GM12801 (cell line): ENCODE data around the gene TSKU.

Experiments used
- CTCF ChIP-seq: IDR thresholded peaks from one replicate; pipeline ENCODE4 v1.5.1; 2011; ENCODE audit warnings: control low read depth; ENCODE audit not compliant: insufficient read length; ENCODE audit errors: extremely low read depth

Gene TSKU

GRCh38 chr11:76793391-76794291 is 10.5 kb downstream of the TSKU start:
- no peak for TF ChIP-seq CTCF

DNA sequence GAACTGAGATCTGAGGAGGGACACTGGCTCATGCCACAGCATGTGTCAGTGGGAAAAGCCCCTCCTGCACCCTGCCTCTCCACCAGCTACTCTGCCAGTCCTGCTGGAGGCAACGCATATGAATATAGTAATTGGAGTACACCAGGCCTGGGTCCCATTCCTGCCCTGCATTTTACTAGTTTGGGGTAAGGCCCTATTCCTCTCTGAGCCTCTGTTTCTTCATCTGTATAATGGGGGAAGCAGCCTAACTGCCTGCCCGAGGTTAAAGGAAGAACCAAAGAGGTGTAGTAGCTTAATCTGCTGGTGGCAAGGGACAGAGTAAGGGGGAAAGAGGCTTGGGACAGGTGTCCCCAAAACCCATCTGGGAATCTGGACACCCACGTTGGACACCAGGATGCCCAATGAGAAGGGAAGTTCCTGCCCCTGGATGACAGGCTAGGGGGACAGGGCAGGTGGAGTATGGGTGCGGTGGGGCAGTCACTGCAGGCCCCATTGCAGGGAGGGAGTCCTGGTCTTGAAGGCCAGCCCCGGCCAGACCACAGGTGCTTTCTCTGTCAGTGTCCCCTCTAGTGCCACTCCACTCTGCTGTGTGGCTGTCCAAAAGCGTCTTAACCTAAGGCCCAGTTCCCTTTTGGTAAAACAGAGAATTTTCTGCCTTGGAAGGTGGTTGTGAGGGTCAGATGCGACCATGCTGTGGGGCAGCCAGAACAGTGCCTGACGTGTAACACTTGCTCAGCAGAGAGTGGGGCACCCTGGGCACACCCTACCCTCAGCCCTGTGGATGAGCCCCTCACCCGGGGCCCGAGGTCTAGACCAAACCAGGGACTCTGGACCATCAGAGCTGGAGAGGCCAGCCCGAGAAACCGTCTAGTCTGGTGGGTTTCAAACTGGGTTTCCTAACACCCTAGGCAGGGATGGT is 11.5 kb downstream of the TSKU start:
- TF ChIP-seq CTCF = no peak

DNA sequence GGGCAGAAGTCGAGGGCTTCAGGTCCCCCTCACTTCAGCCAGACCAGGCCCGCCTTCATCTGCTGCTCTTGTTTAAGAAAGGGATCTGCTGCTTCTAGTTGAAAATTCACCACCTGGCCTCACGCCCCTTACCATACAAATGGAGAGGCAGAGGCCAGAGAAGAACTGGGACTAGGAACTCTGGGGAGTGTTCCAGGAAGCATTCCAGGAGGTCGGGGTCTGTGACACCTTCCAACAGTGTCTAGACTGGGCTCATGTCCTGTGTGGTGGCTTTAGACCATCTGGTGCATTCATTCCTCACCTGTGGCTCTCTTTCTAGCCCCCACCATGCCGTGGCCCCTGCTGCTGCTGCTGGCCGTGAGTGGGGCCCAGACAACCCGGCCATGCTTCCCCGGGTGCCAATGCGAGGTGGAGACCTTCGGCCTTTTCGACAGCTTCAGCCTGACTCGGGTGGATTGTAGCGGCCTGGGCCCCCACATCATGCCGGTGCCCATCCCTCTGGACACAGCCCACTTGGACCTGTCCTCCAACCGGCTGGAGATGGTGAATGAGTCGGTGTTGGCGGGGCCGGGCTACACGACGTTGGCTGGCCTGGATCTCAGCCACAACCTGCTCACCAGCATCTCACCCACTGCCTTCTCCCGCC is 12.3 kb downstream of the TSKU start:
- TF ChIP-seq CTCF = no peak

DNA sequence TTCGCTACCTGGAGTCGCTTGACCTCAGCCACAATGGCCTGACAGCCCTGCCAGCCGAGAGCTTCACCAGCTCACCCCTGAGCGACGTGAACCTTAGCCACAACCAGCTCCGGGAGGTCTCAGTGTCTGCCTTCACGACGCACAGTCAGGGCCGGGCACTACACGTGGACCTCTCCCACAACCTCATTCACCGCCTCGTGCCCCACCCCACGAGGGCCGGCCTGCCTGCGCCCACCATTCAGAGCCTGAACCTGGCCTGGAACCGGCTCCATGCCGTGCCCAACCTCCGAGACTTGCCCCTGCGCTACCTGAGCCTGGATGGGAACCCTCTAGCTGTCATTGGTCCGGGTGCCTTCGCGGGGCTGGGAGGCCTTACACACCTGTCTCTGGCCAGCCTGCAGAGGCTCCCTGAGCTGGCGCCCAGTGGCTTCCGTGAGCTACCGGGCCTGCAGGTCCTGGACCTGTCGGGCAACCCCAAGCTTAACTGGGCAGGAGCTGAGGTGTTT is 12.8 kb downstream of the TSKU start:
- TF ChIP-seq CTCF = no peak

DNA sequence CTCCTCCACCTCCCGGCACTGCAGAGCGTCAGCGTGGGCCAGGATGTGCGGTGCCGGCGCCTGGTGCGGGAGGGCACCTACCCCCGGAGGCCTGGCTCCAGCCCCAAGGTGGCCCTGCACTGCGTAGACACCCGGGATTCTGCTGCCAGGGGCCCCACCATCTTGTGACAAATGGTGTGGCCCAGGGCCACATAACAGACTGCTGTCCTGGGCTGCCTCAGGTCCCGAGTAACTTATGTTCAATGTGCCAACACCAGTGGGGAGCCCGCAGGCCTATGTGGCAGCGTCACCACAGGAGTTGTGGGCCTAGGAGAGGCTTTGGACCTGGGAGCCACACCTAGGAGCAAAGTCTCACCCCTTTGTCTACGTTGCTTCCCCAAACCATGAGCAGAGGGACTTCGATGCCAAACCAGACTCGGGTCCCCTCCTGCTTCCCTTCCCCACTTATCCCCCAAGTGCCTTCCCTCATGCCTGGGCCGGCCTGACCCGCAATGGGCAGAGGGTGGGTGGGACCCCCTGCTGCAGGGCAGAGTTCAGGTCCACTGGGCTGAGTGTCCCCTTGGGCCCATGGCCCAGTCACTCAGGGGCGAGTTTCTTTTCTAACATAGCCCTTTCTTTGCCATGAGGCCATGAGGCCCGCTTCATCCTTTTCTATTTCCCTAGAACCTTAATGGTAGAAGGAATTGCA is 13.5 kb downstream of the TSKU start:
- no peak for TF ChIP-seq CTCF

DNA sequence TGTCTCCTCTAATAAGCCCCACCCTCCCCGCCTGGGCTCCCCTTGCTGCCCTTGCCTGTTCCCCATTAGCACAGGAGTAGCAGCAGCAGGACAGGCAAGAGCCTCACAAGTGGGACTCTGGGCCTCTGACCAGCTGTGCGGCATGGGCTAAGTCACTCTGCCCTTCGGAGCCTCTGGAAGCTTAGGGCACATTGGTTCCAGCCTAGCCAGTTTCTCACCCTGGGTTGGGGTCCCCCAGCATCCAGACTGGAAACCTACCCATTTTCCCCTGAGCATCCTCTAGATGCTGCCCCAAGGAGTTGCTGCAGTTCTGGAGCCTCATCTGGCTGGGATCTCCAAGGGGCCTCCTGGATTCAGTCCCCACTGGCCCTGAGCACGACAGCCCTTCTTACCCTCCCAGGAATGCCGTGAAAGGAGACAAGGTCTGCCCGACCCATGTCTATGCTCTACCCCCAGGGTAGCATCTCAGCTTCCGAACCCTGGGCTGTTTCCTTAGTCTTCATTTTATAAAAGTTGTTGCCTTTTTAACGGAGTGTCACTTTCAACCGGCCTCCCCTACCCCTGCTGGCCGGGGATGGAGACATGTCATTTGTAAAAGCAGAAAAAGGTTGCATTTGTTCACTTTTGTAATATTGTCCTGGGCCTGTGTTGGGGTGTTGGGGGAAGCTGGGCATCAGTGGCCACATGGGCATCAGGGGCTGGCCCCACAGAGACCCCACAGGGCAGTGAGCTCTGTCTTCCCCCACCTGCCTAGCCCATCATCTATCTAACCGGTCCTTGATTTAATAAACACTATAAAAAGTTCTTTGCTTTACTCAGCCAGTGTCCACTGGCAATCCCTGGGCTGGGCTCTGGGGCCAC is 14.4 kb downstream of the TSKU start:
- TF ChIP-seq CTCF = no peak
